SH-SY5Y (cell line): Measurements from ENCODE around the gene C6orf136.

Source experiments
- GATA2 ChIP-seq: IDR thresholded peaks from 2 replicates; pipeline ENCODE4 v1.6.1; 2011; ENCODE audit warnings: mild to moderate bottlenecking, low read depth, low read length
- GATA3 ChIP-seq: IDR thresholded peaks from 2 replicates; pipeline ENCODE4 v1.6.1; 2011; ENCODE audit warnings: low read depth, mild to moderate bottlenecking, low read length, moderate library complexity

- TF ChIP-seq GATA2 (no peak), GATA3 (no peak)
These were observed 10.5 kb downstream of the C6orf136 start for GRCh38 chr6:30657454-30657853.
